Neural cell (in vitro differentiated cells): Measurements from ENCODE around the gene ARL14EPL. TPM values are rescaled to one million over a fixed set of nuclear protein-coding genes. Genes with fewer than 3 reads are reported as not detected.

ENCODE experiments used
- H2AFZ ChIP-seq: fragments of 200-600, 300-800 bp; sonication (generic), shearing (Covaris generic); 2 replicates; pipeline ENCODE4 v1.6.0; 2014; ENCODE audit warnings: low read depth, mild to moderate bottlenecking, antibody characterized with exemption, low read length, moderate library complexity
- H3F3A ChIP-seq: fragments of 200-600 bp; shearing (Covaris generic); 2 replicates; pipeline ENCODE4 v1.6.1; 2016; ENCODE audit warnings: mild to moderate bottlenecking, moderate library complexity, mixed read lengths, antibody characterized with exemption, low read length; ENCODE audit not compliant: insufficient read depth, poor library complexity, severe bottlenecking
- H3K27ac ChIP-seq: fragments of 200-600, 300-800 bp; sonication (generic), shearing (Covaris generic); 2 replicates; pipeline ENCODE4 v1.5.1; 2014; ENCODE audit warnings: mild to moderate bottlenecking, low read length, moderate library complexity
- H3K27me3 ChIP-seq: fragments of 300-800, 200-600 bp; sonication (generic), shearing (Covaris generic); 2 replicates; pipeline ENCODE4 v1.6.0; 2014; ENCODE audit warnings: mild to moderate bottlenecking, low read depth, low read length, moderate library complexity; ENCODE audit not compliant: insufficient read depth
- H3K36me3 ChIP-seq: fragments of 300-800, 200-600 bp; sonication (generic), shearing (Covaris generic); 2 replicates; pipeline ENCODE4 v1.5.1; 2014; ENCODE audit warnings: mild to moderate bottlenecking, antibody characterized with exemption, low read length, moderate library complexity; ENCODE audit not compliant: insufficient read depth
- H3K4me2 ChIP-seq: fragments of 300-800, 200-600 bp; sonication (generic), shearing (Covaris generic); 2 replicates; pipeline ENCODE4 v1.6.0; 2014; ENCODE audit warnings: mild to moderate bottlenecking, low read length
- H3K4me3 ChIP-seq: fragments of 300-800, 200-600 bp; sonication (generic), shearing (Covaris generic); 2 replicates; pipeline ENCODE4 v1.5.1; 2014; ENCODE audit warnings: mild to moderate bottlenecking, low read length, moderate library complexity
- H3K79me2 ChIP-seq: fragments of 200-600 bp; shearing (Covaris generic); replicated peaks from 2 replicates; pipeline ENCODE4 v1.6.0; 2014; ENCODE audit warnings: mild to moderate bottlenecking, low read length, moderate library complexity; ENCODE audit not compliant: insufficient read depth
- H3K9ac ChIP-seq: fragments of 300-800, 200-600 bp; sonication (generic), shearing (Covaris generic); 2 replicates; pipeline ENCODE4 v1.6.1; 2016; ENCODE audit warnings: mild to moderate bottlenecking, low read length, mixed read lengths
- H3K9me2 ChIP-seq: fragments of 200-600 bp; shearing (Covaris generic); 2 replicates; pipeline ENCODE4 v1.6.1; 2016; ENCODE audit warnings: mild to moderate bottlenecking, low read length, mixed read lengths; ENCODE audit not compliant: insufficient read depth
- H3K9me3 ChIP-seq: fragments of 200-600, 300-800 bp; sonication (generic), shearing (Covaris generic); 2 replicates; pipeline ENCODE4 v1.6.1; 2016; ENCODE audit warnings: mild to moderate bottlenecking, mixed run types, low read length, moderate library complexity, mixed read lengths
- H4K20me1 ChIP-seq: fragments of 200-600 bp; shearing (Covaris generic); 2 replicates; pipeline ENCODE4 v1.6.1; 2016; ENCODE audit warnings: mild to moderate bottlenecking, mixed run types; ENCODE audit not compliant: insufficient read depth
- CTCF ChIP-seq: fragments of 450-650 bp; IDR thresholded peaks from 2 replicates; pipeline ENCODE4 v1.5.1; 2014; ENCODE audit warnings: antibody characterized with exemption, mild to moderate bottlenecking, moderate library complexity; ENCODE audit not compliant: poor library complexity, severe bottlenecking
- EP300 ChIP-seq: fragments of 450-650 bp; conservative IDR thresholded peaks from 2 replicates; pipeline ENCODE4 v1.6.1; 2014; ENCODE audit warnings: antibody characterized with exemption, mild to moderate bottlenecking, moderate library complexity; ENCODE audit not compliant: poor library complexity, severe bottlenecking
- EZH2 ChIP-seq: fragments of 200-600, 300-800 bp; shearing (Covaris generic), sonication (generic); IDR thresholded peaks from 2 replicates; pipeline ENCODE4 v1.6.1; 2014; ENCODE audit warnings: antibody characterized with exemption, low read length, borderline replicate concordance, mild to moderate bottlenecking; ENCODE audit not compliant: insufficient read depth, poor library complexity, severe bottlenecking
- MXI1 ChIP-seq: fragments of 450-650 bp; conservative IDR thresholded peaks from 2 replicates; pipeline ENCODE4 v1.6.1; 2014; ENCODE audit warnings: antibody characterized with exemption, mild to moderate bottlenecking; ENCODE audit not compliant: poor library complexity, severe bottlenecking
- POLR2AphosphoS5 ChIP-seq: IDR thresholded peaks from 2 replicates; pipeline ENCODE4 v1.6.1; 2012
- RAD21 ChIP-seq: fragments of 450-650 bp; conservative IDR thresholded peaks from 2 replicates; pipeline ENCODE4 v1.6.1; 2014; ENCODE audit warnings: antibody characterized with exemption, mild to moderate bottlenecking, moderate library complexity
- REST ChIP-seq: IDR thresholded peaks from 2 replicates; pipeline ENCODE4 v1.6.1; 2012; ENCODE audit warnings: borderline replicate concordance
- SMC3 ChIP-seq: fragments of 450-650 bp; conservative IDR thresholded peaks from 2 replicates; pipeline ENCODE4 v1.6.1; 2014; ENCODE audit warnings: antibody characterized with exemption, mild to moderate bottlenecking, moderate library complexity; ENCODE audit not compliant: poor library complexity
- TAF1 ChIP-seq: IDR thresholded peaks from 2 replicates; pipeline ENCODE4 v1.6.1; 2012; ENCODE audit warnings: low read depth
- polyA plus RNA-seq: library from polyadenylated mRNA; depleted of rRNA; stranded (reverse); fragments of >200 nt; gene quantifications from 2 replicates; pipeline ENCODE4 v1.2.3, GENCODE V29; 2014

Gene ARL14EPL
- polyA plus RNA-seq, 1 donor from 2014 or later: 0.24 TPM

GRCh38 chr5:115985802-115986757 lies 46.2 kb upstream of the ARL14EPL start:
- no peaks in the 10 kb centered on the region for H3K27me3 ChIP-seq
- no peaks in the 10 kb centered on the region for H3K9me3 ChIP-seq
- no peak for TF ChIP-seq CTCF
- no peak for TF ChIP-seq EP300
- TF ChIP-seq REST: no peak
- TF ChIP-seq POLR2AphosphoS5: no peak
- TF ChIP-seq SMC3: no peak
- no peak for TF ChIP-seq MXI1
- no peak for TF ChIP-seq RAD21
- TF ChIP-seq TAF1: no peak
- TF ChIP-seq EZH2: no peak
- H4K20me1 ChIP-seq: no peaks in the 10 kb centered on the region
- H3F3A ChIP-seq: no peaks in the 10 kb centered on the region
- no peaks in the 10 kb centered on the region for H3K79me2 ChIP-seq
- H3K36me3 ChIP-seq: no peaks in the 10 kb centered on the region
- H3K9me2 ChIP-seq: no peaks in the 10 kb centered on the region
- H2AFZ ChIP-seq: no peak overlapping the region
- no peak overlapping the region for H3K4me2 ChIP-seq
- H3K4me3 ChIP-seq: no peak overlapping the region
- no peak overlapping the region for H3K27ac ChIP-seq
- no peak overlapping the region for H3K9ac ChIP-seq

- no peaks in the 10 kb centered on the region for H3K36me3 ChIP-seq
- no peak overlapping the region for H3K4me3 ChIP-seq
- no peak overlapping the region for H2AFZ ChIP-seq
- no peaks in the 10 kb centered on the region for H3K79me2 ChIP-seq
- no peaks in the 10 kb centered on the region for H4K20me1 ChIP-seq
- H3K9me3 ChIP-seq: no peaks in the 10 kb centered on the region
- no peak overlapping the region for H3K27ac ChIP-seq
- H3K4me2 ChIP-seq: no peak overlapping the region
- H3K9me2 ChIP-seq: no peaks in the 10 kb centered on the region
- TF ChIP-seq EZH2: no peak
- TF ChIP-seq RAD21: no peak
- no peak for TF ChIP-seq MXI1
- TF ChIP-seq SMC3: no peak
- no peak for TF ChIP-seq EP300
- TF ChIP-seq REST: no peak
- TF ChIP-seq TAF1: no peak
- no peak for TF ChIP-seq POLR2AphosphoS5
- no peak for TF ChIP-seq CTCF
- H3K9ac ChIP-seq: no peak overlapping the region
- H3F3A ChIP-seq: no peaks in the 10 kb centered on the region
- H3K27me3 ChIP-seq: no peaks in the 10 kb centered on the region
These were observed 44.3 kb upstream of the ARL14EPL start for GRCh38 chr5:115988002-115988401.
